Measurements from ENCODE around the gene ITGAD. TPM values are rescaled to one million over a fixed set of nuclear protein-coding genes. Genes with fewer than 3 reads are reported as not detected.

The ITGAD gene
- total and polyA plus RNA-seq, 2 of the 13 experiments (the other 11 are each of a cell fraction or from before 2014, with no cell fraction given): not detected

DNA sequence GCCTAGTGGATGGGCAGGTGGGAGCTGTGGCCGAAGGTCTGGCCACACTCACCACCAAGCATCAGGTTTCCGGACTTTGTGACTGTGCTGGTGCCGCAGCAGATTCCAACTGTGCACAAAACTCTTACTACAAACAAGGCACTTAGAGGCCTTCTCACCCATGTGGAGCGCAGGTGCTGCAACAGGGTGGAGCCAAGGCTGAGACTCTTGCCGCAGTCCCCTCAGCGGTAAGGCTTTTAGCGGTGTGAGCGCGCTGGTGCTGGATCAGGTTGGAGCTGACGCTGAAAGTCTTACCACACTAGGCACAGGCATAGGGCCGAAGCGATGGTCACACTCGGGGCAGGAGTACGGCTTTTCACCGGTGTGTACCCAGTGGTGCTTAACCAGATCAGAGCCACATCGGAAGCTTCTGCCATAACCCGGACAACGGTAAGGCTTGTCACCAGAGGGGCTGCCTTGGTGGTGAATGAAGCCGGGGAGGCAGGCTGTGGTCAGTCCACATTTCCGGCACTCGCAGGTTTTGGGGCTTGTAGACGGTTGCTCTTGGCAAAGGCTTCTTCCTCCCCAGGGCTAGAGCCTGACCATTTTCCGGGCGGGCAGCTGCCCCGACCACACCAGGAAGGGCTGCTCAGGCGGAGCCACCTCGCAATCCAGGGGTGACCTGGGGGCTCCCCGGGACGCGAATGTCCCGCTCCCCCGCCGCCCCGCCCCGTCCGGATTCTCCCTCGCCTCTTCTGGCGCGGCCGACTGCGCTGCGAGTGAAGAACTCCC, 65.1 kb downstream of the ITGAD start (continued):
- no peak; the same call in 1 of the 2 replicates for TF ChIP-seq ZNF670 (CRISPR knock-in tag; IDR thresholded peaks at IDR 0.05; ENCODE audit: borderline replicate concordance)
- TF ChIP-seq BHLHE40 (IDR thresholded peaks at IDR 0.05; ENCODE audit: low read length): peak; percentile 74
- peak; percentile 56; the same call in 1 of the 2 replicates for TF ChIP-seq KDM4B (CRISPR knock-in tag; IDR thresholded peaks at IDR 0.05)
- TF ChIP-seq, protein P1, sequence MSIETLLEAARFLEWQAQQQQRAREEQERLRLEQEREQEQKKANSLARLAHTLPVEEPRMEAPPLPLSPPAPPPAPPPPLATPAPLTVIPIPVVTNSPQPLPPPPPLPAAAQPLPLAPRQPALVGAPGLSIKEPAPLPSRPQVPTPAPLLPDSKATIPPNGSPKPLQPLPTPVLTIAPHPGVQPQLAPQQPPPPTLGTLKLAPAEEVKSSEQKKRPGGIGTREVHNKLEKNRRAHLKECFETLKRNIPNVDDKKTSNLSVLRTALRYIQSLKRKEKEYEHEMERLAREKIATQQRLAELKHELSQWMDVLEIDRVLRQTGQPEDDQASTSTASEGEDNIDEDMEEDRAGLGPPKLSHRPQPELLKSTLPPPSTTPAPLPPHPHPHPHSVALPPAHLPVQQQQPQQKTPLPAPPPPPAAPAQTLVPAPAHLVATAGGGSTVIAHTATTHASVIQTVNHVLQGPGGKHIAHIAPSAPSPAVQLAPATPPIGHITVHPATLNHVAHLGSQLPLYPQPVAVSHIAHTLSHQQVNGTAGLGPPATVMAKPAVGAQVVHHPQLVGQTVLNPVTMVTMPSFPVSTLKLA (IDR thresholded peaks at IDR 0.05): peak; percentile 54
- TF ChIP-seq, protein P2, sequence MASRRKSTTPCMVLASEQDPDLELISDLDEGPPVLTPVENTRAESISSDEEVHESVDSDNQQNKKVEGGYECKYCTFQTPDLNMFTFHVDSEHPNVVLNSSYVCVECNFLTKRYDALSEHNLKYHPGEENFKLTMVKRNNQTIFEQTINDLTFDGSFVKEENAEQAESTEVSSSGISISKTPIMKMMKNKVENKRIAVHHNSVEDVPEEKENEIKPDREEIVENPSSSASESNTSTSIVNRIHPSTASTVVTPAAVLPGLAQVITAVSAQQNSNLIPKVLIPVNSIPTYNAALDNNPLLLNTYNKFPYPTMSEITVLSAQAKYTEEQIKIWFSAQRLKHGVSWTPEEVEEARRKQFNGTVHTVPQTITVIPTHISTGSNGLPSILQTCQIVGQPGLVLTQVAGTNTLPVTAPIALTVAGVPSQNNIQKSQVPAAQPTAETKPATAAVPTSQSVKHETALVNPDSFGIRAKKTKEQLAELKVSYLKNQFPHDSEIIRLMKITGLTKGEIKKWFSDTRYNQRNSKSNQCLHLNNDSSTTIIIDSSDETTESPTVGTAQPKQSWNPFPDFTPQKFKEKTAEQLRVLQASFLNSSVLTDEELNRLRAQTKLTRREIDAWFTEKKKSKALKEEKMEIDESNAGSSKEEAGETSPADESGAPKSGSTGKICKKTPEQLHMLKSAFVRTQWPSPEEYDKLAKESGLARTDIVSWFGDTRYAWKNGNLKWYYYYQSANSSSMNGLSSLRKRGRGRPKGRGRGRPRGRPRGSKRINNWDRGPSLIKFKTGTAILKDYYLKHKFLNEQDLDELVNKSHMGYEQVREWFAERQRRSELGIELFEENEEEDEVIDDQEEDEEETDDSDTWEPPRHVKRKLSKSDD (CRISPR knock-in tag; IDR thresholded peaks at IDR 0.05; ENCODE audit: low read depth): peak; percentile 94; the same call in 1 of the 2 replicates
- peak; percentile 81 for TF ChIP-seq ZNF121 (CRISPR knock-in tag; IDR thresholded peaks at IDR 0.05)
- TF ChIP-seq ZBTB8A (CRISPR knock-in tag; IDR thresholded peaks at IDR 0.05; ENCODE audit: borderline replicate concordance, low read depth): no peak
- peak; percentile 92 for TF ChIP-seq HNRNPL (IDR thresholded peaks at IDR 0.05; ENCODE audit: low read depth, low read length)
- TF ChIP-seq MEIS1 (CRISPR knock-in tag; IDR thresholded peaks at IDR 0.05; ENCODE audit: borderline replicate concordance): peak; percentile 26; the same call in 1 of the 2 replicates
- peak; percentile 92 for TF ChIP-seq RBM22 (optimal IDR thresholded peaks at IDR 0.05; ENCODE audit: low read length)
- TF ChIP-seq KDM2A (CRISPR knock-in tag; IDR thresholded peaks at IDR 0.05; ENCODE audit: borderline replicate concordance, low read depth): peak; percentile 89; the same call in 1 of the 2 replicates
- TF ChIP-seq SATB2 (CRISPR knock-in tag; IDR thresholded peaks at IDR 0.05): no peak
- TF ChIP-seq GATAD1 (CRISPR knock-in tag; IDR thresholded peaks at IDR 0.05): peak; percentile 71; the same call in 1 of the 2 replicates
- peak; percentile 96 for TF ChIP-seq ZIK1 (CRISPR knock-in tag; IDR thresholded peaks at IDR 0.05; ENCODE audit: borderline replicate concordance, low read depth)
- peak; percentile 69; the same call in 1 of the 2 replicates for TF ChIP-seq TBX3 (IDR thresholded peaks at IDR 0.05; ENCODE audit: borderline replicate concordance)
- no peak for TF ChIP-seq ZNF577 (CRISPR knock-in tag; IDR thresholded peaks at IDR 0.05; ENCODE audit: borderline replicate concordance, low read depth)
- TF ChIP-seq POLR2AphosphoS2 (IDR thresholded peaks at IDR 0.05; ENCODE audit: low read depth, low read length): no peak
- TF ChIP-seq PCBP2 (optimal IDR thresholded peaks at IDR 0.05; ENCODE audit: low read depth, low read length, poor library complexity, severe bottlenecking): no peak
- TF ChIP-seq, protein P3, sequence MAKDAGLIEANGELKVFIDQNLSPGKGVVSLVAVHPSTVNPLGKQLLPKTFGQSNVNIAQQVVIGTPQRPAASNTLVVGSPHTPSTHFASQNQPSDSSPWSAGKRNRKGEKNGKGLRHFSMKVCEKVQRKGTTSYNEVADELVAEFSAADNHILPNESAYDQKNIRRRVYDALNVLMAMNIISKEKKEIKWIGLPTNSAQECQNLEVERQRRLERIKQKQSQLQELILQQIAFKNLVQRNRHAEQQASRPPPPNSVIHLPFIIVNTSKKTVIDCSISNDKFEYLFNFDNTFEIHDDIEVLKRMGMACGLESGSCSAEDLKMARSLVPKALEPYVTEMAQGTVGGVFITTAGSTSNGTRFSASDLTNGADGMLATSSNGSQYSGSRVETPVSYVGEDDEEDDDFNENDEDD (CRISPR knock-in tag; IDR thresholded peaks at IDR 0.05; ENCODE audit: borderline replicate concordance): peak; percentile 74; the same call in 1 of the 2 replicates
- TF ChIP-seq, protein P4, sequence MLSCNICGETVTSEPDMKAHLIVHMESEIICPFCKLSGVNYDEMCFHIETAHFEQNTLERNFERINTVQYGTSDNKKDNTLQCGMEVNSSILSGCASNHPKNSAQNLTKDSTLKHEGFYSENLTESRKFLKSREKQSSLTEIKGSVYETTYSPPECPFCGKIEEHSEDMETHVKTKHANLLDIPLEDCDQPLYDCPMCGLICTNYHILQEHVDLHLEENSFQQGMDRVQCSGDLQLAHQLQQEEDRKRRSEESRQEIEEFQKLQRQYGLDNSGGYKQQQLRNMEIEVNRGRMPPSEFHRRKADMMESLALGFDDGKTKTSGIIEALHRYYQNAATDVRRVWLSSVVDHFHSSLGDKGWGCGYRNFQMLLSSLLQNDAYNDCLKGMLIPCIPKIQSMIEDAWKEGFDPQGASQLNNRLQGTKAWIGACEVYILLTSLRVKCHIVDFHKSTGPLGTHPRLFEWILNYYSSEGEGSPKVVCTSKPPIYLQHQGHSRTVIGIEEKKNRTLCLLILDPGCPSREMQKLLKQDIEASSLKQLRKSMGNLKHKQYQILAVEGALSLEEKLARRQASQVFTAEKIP (CRISPR knock-in tag; IDR thresholded peaks at IDR 0.05; ENCODE audit: borderline replicate concordance): no peak
- TF ChIP-seq BCL6 (CRISPR knock-in tag; IDR thresholded peaks at IDR 0.05): peak; percentile 92

Measured in HepG2 (cell line).